HG03066 (cell line): ENCODE results near the gene ABCA2.

Source experiments
- ATAC-seq: cut with Tn5 transposase; IDR thresholded peaks from one replicate; pipeline ENCODE4 v1.9.1; 2021; ENCODE audit warnings: low read depth; ENCODE audit not compliant: unreplicated experiment

ABCA2 gene

GRCh38 chr9:137002646-137003041 is 25.4 kb downstream of the ABCA2 start:
- no peak for ATAC-seq

GRCh38 chr9:137001857-137002645 is 26.0 kb downstream of the ABCA2 start:
- no peak for ATAC-seq

GRCh38 chr9:137000177-137000930 is 27.7 kb downstream of the ABCA2 start:
- peak; percentile 80 for ATAC-seq

- no peak for ATAC-seq
Observed at GRCh38 chr9:136997830-136998234, 30.2 kb downstream of the ABCA2 start.

- ATAC-seq, result no peak
Observed at GRCh38 chr9:136997371-136997770, 30.7 kb downstream of the ABCA2 start.

GRCh38 chr9:136996361-136997292 is 31.4 kb downstream of the ABCA2 start, which contains the start of gene CLIC3:
CLIC3 (minus strand) TSS chr9:136996568; CDS start chr9:136996543, 25 bp downstream.
- no peak for ATAC-seq

GRCh38 chr9:136995772-136996311 is 32.2 kb downstream of the ABCA2 start:
- ATAC-seq, result no peak

GRCh38 chr9:136995362-136995761 is 32.7 kb downstream of the ABCA2 start:
- ATAC-seq, result no peak

- no peak for ATAC-seq
Observed at GRCh38 chr9:136994888-136995230, 33.2 kb downstream of the ABCA2 start.

GRCh38 chr9:136994180-136994887 is 33.7 kb downstream of the ABCA2 start:
- ATAC-seq, result no peak

- ATAC-seq, result no peak
Observed at GRCh38 chr9:136992819-136993369, 35.1 kb downstream of the ABCA2 start.

GRCh38 chr9:136991993-136992818 is 35.8 kb downstream of the ABCA2 start, which contains the start of gene PAXX:
PAXX (plus strand) TSS chr9:136992422; CDS start chr9:136992444, 22 bp downstream.
- peak; percentile 77 for ATAC-seq

GRCh38 chr9:136990242-136990911 is 37.7 kb downstream of the ABCA2 start:
- no peak for ATAC-seq

GRCh38 chr9:136988872-136989271 is 39.2 kb downstream of the ABCA2 start:
- no peak for ATAC-seq

- ATAC-seq, result no peak
Observed at GRCh38 chr9:136985853-136986252, 42.2 kb downstream of the ABCA2 start.

GRCh38 chr9:136985027-136985602 is 42.9 kb downstream of the ABCA2 start:
- no peak for ATAC-seq

GRCh38 chr9:136984464-136985026 is 43.5 kb downstream of the ABCA2 start:
- no peak for ATAC-seq
